H1 (cell line): ENCODE data around the gene MCCC1.

Source experiments
- NRF1 ChIP-seq: IDR thresholded peaks from 2 replicates; pipeline ENCODE4 v1.6.1; 2011; ENCODE audit warnings: mild to moderate bottlenecking, low read depth, low read length, improper control_type of control experiment
- POLR2A ChIP-seq, 2 experiments: IDR thresholded peaks; 1 replicate in 1 of 2; 2 replicates in 1 of 2; pipeline ENCODE4 v1.6.1; 2011; ENCODE audit warnings: low read depth in 2 of 2, low read length in 2 of 2, mild to moderate bottlenecking in 2 of 2; ENCODE audit errors: control extremely low read depth in 1 of 2
- POLR2AphosphoS5 ChIP-seq: IDR thresholded peaks from 2 replicates; pipeline ENCODE4 v1.6.1; 2011; ENCODE audit warnings: low read depth, low read length
- RFX5 ChIP-seq: IDR thresholded peaks from 2 replicates; pipeline ENCODE4 v1.6.1; 2011; ENCODE audit warnings: low read depth, low read length, improper control_type of control experiment, borderline replicate concordance
- TF ChIP-seq, protein P1 (sequence below), 3 experiments: IDR thresholded peaks; 1 replicate in 2 of 3; 2 replicates in 1 of 3; pipeline versions ENCODE4 v1.5.1 to v1.6.1; 2011; ENCODE audit warnings: low read length in 3 of 3, mild to moderate bottlenecking in 3 of 3, inconsistent platforms in 2 of 3, low read depth in 1 of 3, moderate library complexity in 1 of 3; ENCODE audit not compliant: insufficient read depth in 1 of 3; ENCODE audit errors: control extremely low read depth in 1 of 3

DNA sequence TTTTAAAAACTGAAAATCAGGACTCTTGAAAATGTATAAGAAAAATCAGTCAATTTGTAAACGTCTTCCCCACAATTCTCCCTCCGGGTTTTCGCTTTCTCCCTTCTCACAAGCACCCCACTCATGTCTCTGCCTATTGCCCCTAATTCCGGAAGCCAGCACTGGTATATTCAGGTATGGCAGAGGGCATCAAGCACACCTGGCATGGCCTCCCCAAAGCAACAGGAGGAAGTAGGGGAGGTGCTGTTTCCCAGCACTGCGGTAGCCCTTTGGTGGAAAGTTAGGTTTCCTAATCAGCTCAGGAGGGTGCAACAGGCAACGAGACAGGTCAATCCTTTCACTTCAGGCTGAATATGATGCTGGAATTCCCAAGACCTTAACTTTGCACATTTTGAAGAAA, 33.1 kb upstream of the MCCC1 start:
- no peak for TF ChIP-seq NRF1
- TF ChIP-seq POLR2A (IDR thresholded peaks at IDR 0.05; ENCODE audit: control extremely low read depth in 1 of 2, low read depth in 2 of 2, low read length in 2 of 2) = no peak
- no peak for TF ChIP-seq RFX5
- TF ChIP-seq, protein P1, sequence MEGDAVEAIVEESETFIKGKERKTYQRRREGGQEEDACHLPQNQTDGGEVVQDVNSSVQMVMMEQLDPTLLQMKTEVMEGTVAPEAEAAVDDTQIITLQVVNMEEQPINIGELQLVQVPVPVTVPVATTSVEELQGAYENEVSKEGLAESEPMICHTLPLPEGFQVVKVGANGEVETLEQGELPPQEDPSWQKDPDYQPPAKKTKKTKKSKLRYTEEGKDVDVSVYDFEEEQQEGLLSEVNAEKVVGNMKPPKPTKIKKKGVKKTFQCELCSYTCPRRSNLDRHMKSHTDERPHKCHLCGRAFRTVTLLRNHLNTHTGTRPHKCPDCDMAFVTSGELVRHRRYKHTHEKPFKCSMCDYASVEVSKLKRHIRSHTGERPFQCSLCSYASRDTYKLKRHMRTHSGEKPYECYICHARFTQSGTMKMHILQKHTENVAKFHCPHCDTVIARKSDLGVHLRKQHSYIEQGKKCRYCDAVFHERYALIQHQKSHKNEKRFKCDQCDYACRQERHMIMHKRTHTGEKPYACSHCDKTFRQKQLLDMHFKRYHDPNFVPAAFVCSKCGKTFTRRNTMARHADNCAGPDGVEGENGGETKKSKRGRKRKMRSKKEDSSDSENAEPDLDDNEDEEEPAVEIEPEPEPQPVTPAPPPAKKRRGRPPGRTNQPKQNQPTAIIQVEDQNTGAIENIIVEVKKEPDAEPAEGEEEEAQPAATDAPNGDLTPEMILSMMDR (IDR thresholded peaks at IDR 0.05; ENCODE audit: control extremely low read depth in 1 of 3, insufficient read depth in 1 of 3, low read depth in 1 of 3, low read length in 3 of 3) = no peak
- TF ChIP-seq POLR2AphosphoS5 = no peak
